HG03432 (cell line): ENCODE data around the gene TTLL5.

Source experiments
- ATAC-seq: cut with Tn5 transposase; IDR thresholded peaks from one replicate; pipeline ENCODE4 v1.9.1; 2021; ENCODE audit warnings: mild to moderate bottlenecking, moderate library complexity; ENCODE audit not compliant: unreplicated experiment

The TTLL5 gene

GRCh38 chr14:75941030-75941429 is 280.0 kb downstream of the TTLL5 start:
- no peak for ATAC-seq

- ATAC-seq = no peak
Observed at GRCh38 chr14:75944607-75945241, 283.7 kb downstream of the TTLL5 start.

GRCh38 chr14:75946785-75947184 is 285.7 kb downstream of the TTLL5 start:
- ATAC-seq = no peak

- no peak for ATAC-seq
Observed at GRCh38 chr14:75952489-75952888, 291.4 kb downstream of the TTLL5 start.

- no peak for ATAC-seq
Observed at GRCh38 chr14:75959031-75959430, 298.0 kb downstream of the TTLL5 start.

GRCh38 chr14:75960231-75960630 is 299.2 kb downstream of the TTLL5 start:
- peak; percentile 95 for ATAC-seq

- no peak for ATAC-seq
Observed at GRCh38 chr14:75961662-75962061, 300.6 kb downstream of the TTLL5 start.

- no peak for ATAC-seq
Observed at GRCh38 chr14:75967866-75968265, 306.8 kb downstream of the TTLL5 start.

- no peak for ATAC-seq
Observed at GRCh38 chr14:75968456-75968855, 307.4 kb downstream of the TTLL5 start.

- no peak for ATAC-seq
Observed at GRCh38 chr14:75969126-75969525, 308.1 kb downstream of the TTLL5 start.

GRCh38 chr14:75969891-75970290 is 308.8 kb downstream of the TTLL5 start:
- ATAC-seq = no peak

GRCh38 chr14:75970989-75971388 is 309.9 kb downstream of the TTLL5 start:
- no peak for ATAC-seq

- ATAC-seq = no peak
Observed at GRCh38 chr14:75971509-75971908, 310.5 kb downstream of the TTLL5 start.

GRCh38 chr14:75972801-75973421 is 311.9 kb downstream of the TTLL5 start:
- ATAC-seq = no peak

GRCh38 chr14:75976826-75977581 is 316.0 kb downstream of the TTLL5 start:
- ATAC-seq = no peak

- no peak for ATAC-seq
Observed at GRCh38 chr14:75977582-75977943, 316.5 kb downstream of the TTLL5 start.

GRCh38 chr14:75978249-75978731 is 317.2 kb downstream of the TTLL5 start:
- ATAC-seq = no peak

GRCh38 chr14:75979071-75979571 is 318.1 kb downstream of the TTLL5 start:
- no peak for ATAC-seq

- no peak for ATAC-seq
Observed at GRCh38 chr14:75979648-75980565, 318.9 kb downstream of the TTLL5 start.

GRCh38 chr14:75980856-75981255 is 319.8 kb downstream of the TTLL5 start:
- ATAC-seq = no peak
